ENCODE results near the gene WDR76. TPM values are rescaled to one million over a fixed set of nuclear protein-coding genes. Genes with fewer than 3 reads are reported as not detected.

WDR76 gene
- total RNA-seq, 1 experiment from 2014 or later = 29.6 TPM

GRCh38 chr15:43854801-43855200, 28.0 kb downstream of the WDR76 start:
- WGBS (ENCODE audit: extremely low coverage, insufficient read length, low lambda C conversion rate) = no CpG with 5 or more reads among the region's 6 CpGs
- H3K27ac Mint-ChIP-seq = no peak overlapping the region
- H3K27ac ChIP-seq (ENCODE audit: insufficient read length, low read depth, low read length) = no peak overlapping the region

More at GRCh38 chr15:43854801-43855200, 28.0 kb downstream of the WDR76 start:
- Histone ChIP-seq H2BK20ac (ENCODE audit: low read depth, low read length, poor library complexity, severe bottlenecking) (no peak overlapping the region), H2AK5ac (ENCODE audit: insufficient read length, low read length) (no peak overlapping the region), H2BK120ac (ENCODE audit: low read depth, low read length, poor library complexity, severe bottlenecking) (no peak overlapping the region), H3K79me2 (ENCODE audit: insufficient read depth, low read length) (no peaks in the 10 kb centered on the region), H3T11ph (ENCODE audit: low read length) (no peak overlapping the region), H2AFZ (ENCODE audit: low read length) (no peak overlapping the region), H2BK5ac (ENCODE audit: insufficient read length, low read length) (no peak overlapping the region), H3K9ac (ENCODE audit: extremely low read depth, insufficient read length, low read length) (no peak overlapping the region), H3K9me3 (ENCODE audit: control insufficient read depth, low read depth, low read length) (no peaks in the 10 kb centered on the region), H3K23ac (ENCODE audit: insufficient read length, low read depth, low read length) (no peak overlapping the region), H2BK15ac (ENCODE audit: low read depth, low read length) (no peak overlapping the region), H4K91ac (ENCODE audit: insufficient read length, low read depth, low read length) (no peak overlapping the region), H3K4ac (ENCODE audit: low read depth, low read length) (no peak overlapping the region), H4K5ac (ENCODE audit: insufficient read length, low read depth, low read length) (no peak overlapping the region), H3K79me1 (ENCODE audit: insufficient read depth, low read depth, low read length, poor library complexity, severe bottlenecking) (no peaks in the 10 kb centered on the region), H3K4me2 (ENCODE audit: insufficient read depth, insufficient read length, low read length) (no peak overlapping the region), H3K14ac (ENCODE audit: insufficient read depth, low read length) (no peak overlapping the region), H3K27me3 (ENCODE audit: insufficient read depth, low read length) (no peaks in the 10 kb centered on the region), H4K8ac (replicated peaks; ENCODE audit: insufficient read length, low read depth, low read length) (no peak overlapping the region), H2BK12ac (ENCODE audit: insufficient read length, low read depth, low read length) (no peak overlapping the region), H3K18ac (ENCODE audit: insufficient read length, low read depth, low read length) (no peak overlapping the region), H3K56ac (ENCODE audit: insufficient read length, low read depth, low read length) (no peak overlapping the region), H3K23me2 (ENCODE audit: insufficient read length, low read depth, low read length, poor library complexity, severe bottlenecking) (no peaks in the 10 kb centered on the region), H4K20me1 (ENCODE audit: control insufficient read depth, insufficient read depth, insufficient read length) (no peaks in the 10 kb centered on the region), H3K4me1 (ENCODE audit: insufficient read depth, low read length) (no peaks in the 10 kb centered on the region)
- TF ChIP-seq CTCF (conservative IDR thresholded peaks at IDR 0.05) = no peak
- H3K27me3 Mint-ChIP-seq (ENCODE audit: low read depth) = no peaks in the 10 kb centered on the region
- H3K4me1 Mint-ChIP-seq = no peaks in the 10 kb centered on the region
- peaks cover 18 to 66% (median 63%) of the 10 kb centered on the region in 3 experiments; a peak in 6 of 7 replicates for H3K36me3 Mint-ChIP-seq (ENCODE audit: insufficient read depth in 1 of 3, low read depth in 3 of 3)
- no peaks in the 10 kb centered on the region for H3K9me3 Mint-ChIP-seq
- DNase-seq = no peak
- H3K4me3 Mint-ChIP-seq = no peak overlapping the region
